ENCODE results near the gene SORCS2. TPM values are rescaled to one million over a fixed set of nuclear protein-coding genes. Genes with fewer than 3 reads are reported as not detected.

Gene SORCS2
- polyA plus RNA-seq, 1 donor from 2014 or later: 1.0 TPM

- Histone ChIP-seq H3K4me2 (ENCODE audit: low read length) (no peak overlapping the region), H3K4me3 (ENCODE audit: low read length) (no peak overlapping the region), H3K9me2 (ENCODE audit: insufficient read depth, low read length) (no peaks in the 10 kb centered on the region), H3K9ac (ENCODE audit: low read length) (no peak overlapping the region), H3K9me3 (ENCODE audit: low read length) (no peaks in the 10 kb centered on the region), H3K36me3 (ENCODE audit: insufficient read depth, low read length) (no peaks in the 10 kb centered on the region), H3K27ac (ENCODE audit: low read length) (no peak overlapping the region), H2AFZ (ENCODE audit: low read depth, low read length) (no peak overlapping the region), H4K20me1 (ENCODE audit: insufficient read depth) (no peaks in the 10 kb centered on the region), H3F3A (ENCODE audit: insufficient read depth, low read length, poor library complexity, severe bottlenecking) (no peaks in the 10 kb centered on the region), H3K27me3 (ENCODE audit: insufficient read depth, low read depth, low read length) (no peaks in the 10 kb centered on the region), H3K79me2 (replicated peaks; ENCODE audit: insufficient read depth, low read length) (no peaks in the 10 kb centered on the region)
- no peak for TF ChIP-seq TAF1 (IDR thresholded peaks at IDR 0.05; ENCODE audit: low read depth)
- TF ChIP-seq EZH2 (IDR thresholded peaks at IDR 0.05; ENCODE audit: borderline replicate concordance, insufficient read depth, low read length, poor library complexity, severe bottlenecking): no peak
- no peak for TF ChIP-seq POLR2AphosphoS5 (IDR thresholded peaks at IDR 0.05)
- no peak for TF ChIP-seq RAD21 (conservative IDR thresholded peaks at IDR 0.05)
- TF ChIP-seq SMC3 (conservative IDR thresholded peaks at IDR 0.05; ENCODE audit: poor library complexity): no peak
- no peak for TF ChIP-seq MXI1 (conservative IDR thresholded peaks at IDR 0.05; ENCODE audit: poor library complexity, severe bottlenecking)
- no peak for TF ChIP-seq EP300 (conservative IDR thresholded peaks at IDR 0.05; ENCODE audit: poor library complexity, severe bottlenecking)
- no peak for TF ChIP-seq CTCF (IDR thresholded peaks at IDR 0.05; ENCODE audit: poor library complexity, severe bottlenecking)
- TF ChIP-seq REST (IDR thresholded peaks at IDR 0.05; ENCODE audit: borderline replicate concordance): no peak
These were observed 550.5 kb downstream of the SORCS2 start for GRCh38 chr4:7742807-7743280.

DNA sequence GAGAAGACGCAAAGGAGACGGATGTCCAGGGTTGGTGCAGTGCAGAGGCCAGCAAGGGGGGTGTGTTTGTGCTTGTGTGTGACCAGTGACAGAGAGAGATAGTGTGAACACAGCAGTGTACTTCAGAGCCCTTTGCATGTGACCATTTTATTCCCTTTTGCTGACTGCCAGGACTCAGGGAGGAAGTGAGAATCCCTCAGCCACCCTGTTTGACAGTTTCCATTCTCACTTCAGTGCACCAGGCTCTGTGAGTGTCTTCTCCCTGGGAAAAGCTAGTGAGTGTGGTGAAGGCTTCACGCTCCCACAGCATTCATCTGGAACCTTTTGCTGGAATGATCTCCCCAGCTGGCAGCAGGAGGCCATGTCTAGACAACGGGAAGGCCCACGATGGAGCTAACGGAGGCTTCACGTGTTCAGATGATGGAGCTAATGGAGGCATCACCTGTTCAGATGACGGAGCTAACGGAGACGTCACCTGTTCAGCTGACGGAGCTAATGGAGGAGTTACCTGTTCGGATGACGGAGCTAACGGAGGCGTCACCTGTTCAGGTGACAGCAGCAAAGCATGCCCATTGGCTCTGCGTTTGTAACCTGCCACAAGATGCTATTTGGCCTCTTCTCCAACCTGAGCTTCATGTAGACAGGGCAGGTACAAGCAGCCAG is 551.9 kb downstream of the SORCS2 start:
- H3K36me3 ChIP-seq (ENCODE audit: insufficient read depth, low read length): no peaks in the 10 kb centered on the region
- no peaks in the 10 kb centered on the region for H3K9me3 ChIP-seq (ENCODE audit: low read length)
- no peaks in the 10 kb centered on the region for H4K20me1 ChIP-seq (ENCODE audit: insufficient read depth)
- H3K79me2 ChIP-seq (replicated peaks; ENCODE audit: insufficient read depth, low read length): no peaks in the 10 kb centered on the region
- no peak for TF ChIP-seq TAF1 (IDR thresholded peaks at IDR 0.05; ENCODE audit: low read depth)
- TF ChIP-seq REST (IDR thresholded peaks at IDR 0.05; ENCODE audit: borderline replicate concordance): peak; percentile 45
- peak; percentile 6 for TF ChIP-seq POLR2AphosphoS5 (IDR thresholded peaks at IDR 0.05)
- TF ChIP-seq SMC3 (conservative IDR thresholded peaks at IDR 0.05; ENCODE audit: poor library complexity): no peak
- H3K27me3 ChIP-seq (ENCODE audit: insufficient read depth, low read depth, low read length): no peaks in the 10 kb centered on the region
- no peaks in the 10 kb centered on the region for H3F3A ChIP-seq (ENCODE audit: insufficient read depth, low read length, poor library complexity, severe bottlenecking)
- no peaks in the 10 kb centered on the region for H3K9me2 ChIP-seq (ENCODE audit: insufficient read depth, low read length)
- H3K9ac ChIP-seq (ENCODE audit: low read length): no peak overlapping the region
- no peak overlapping the region for H3K27ac ChIP-seq (ENCODE audit: low read length)
- no peak overlapping the region for H2AFZ ChIP-seq (ENCODE audit: low read depth, low read length)
- H3K4me2 ChIP-seq (ENCODE audit: low read length): no peak overlapping the region
- no peak overlapping the region for H3K4me3 ChIP-seq (ENCODE audit: low read length)

All from neural cell (in vitro differentiated cells).